Muscle layer of duodenum (tissue), 2 donors: ENCODE measurements around the gene TASL.

ENCODE experiments used
- H3K27ac ChIP-seq: one replicate; pipeline ENCODE4 v1.7.0; 2013; ENCODE audit warnings: mild to moderate bottlenecking, low read length
- H3K27me3 ChIP-seq: one replicate; pipeline ENCODE4 v1.7.0; 2013; ENCODE audit warnings: low read depth, mild to moderate bottlenecking, control low read depth, low read length
- H3K36me3 ChIP-seq, 2 donors: one replicate each; pipeline ENCODE4 v1.7.0; 2013; ENCODE audit warnings: low read length in 2 of 2, control low read depth in 1 of 2, mild to moderate bottlenecking in 1 of 2; ENCODE audit not compliant: insufficient read depth in 2 of 2, control insufficient read depth in 1 of 2
- H3K4me1 ChIP-seq, 2 donors: one replicate each; pipeline ENCODE4 v1.7.0; 2013; ENCODE audit warnings: low read length in 2 of 2, mild to moderate bottlenecking in 2 of 2, control low read depth in 1 of 2, moderate library complexity in 1 of 2; ENCODE audit not compliant: insufficient read depth in 2 of 2, control insufficient read depth in 1 of 2
- H3K4me3 ChIP-seq, 2 donors: one replicate each; pipeline ENCODE4 v1.7.0; 2013; ENCODE audit warnings: low read length in 2 of 2, low read depth in 1 of 2, mild to moderate bottlenecking in 1 of 2
- H3K9me3 ChIP-seq, 2 donors: one replicate each; pipeline ENCODE4 v1.7.0; 2013; ENCODE audit warnings: low read length in 2 of 2, control low read depth in 1 of 2, mild to moderate bottlenecking in 1 of 2; ENCODE audit not compliant: control insufficient read depth in 1 of 2
- donor health status: healthy.

The TASL gene

DNA sequence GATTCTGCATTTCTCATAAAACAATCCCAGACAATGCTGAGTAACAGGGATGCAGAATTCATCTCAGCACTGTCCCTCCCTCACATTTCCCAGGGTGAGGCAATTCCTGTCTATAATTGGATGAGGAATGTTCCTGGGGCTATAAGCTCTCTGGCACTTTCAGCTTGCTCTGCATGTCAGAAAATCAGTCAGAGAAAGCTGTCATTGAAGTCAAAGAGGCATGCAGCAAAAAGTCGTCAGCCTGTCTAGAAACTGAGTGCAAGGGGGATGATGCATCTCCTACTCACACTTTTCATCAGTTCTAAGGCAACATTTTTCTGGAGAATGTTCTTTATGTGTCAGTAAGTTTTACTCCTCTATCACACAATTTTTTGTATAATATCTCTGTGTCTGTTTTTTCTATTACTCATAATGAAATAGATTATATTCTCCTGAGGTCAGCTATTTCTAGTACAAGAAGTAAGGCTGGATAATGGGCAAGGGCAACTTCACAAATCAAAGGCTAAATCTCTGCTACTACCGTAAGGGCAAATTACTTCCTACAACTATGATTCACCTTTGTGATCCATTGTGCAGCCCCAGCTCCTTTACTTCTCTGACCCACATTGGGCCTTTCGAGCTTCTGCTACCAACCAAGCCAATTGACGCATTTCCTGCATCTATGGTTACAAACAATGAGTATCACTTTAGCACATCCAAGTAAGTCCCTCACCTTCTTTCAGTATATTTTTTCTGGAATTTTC lies 56.0 kb downstream of the TASL start:
- no peak overlapping the region for H3K4me3 ChIP-seq
- no peaks in the 10 kb centered on the region for H3K4me1 ChIP-seq
- no peak overlapping the region for H3K27ac ChIP-seq
- no peaks in the 10 kb centered on the region for H3K9me3 ChIP-seq
- no peaks in the 10 kb centered on the region for H3K36me3 ChIP-seq
- no peaks in the 10 kb centered on the region for H3K27me3 ChIP-seq

DNA sequence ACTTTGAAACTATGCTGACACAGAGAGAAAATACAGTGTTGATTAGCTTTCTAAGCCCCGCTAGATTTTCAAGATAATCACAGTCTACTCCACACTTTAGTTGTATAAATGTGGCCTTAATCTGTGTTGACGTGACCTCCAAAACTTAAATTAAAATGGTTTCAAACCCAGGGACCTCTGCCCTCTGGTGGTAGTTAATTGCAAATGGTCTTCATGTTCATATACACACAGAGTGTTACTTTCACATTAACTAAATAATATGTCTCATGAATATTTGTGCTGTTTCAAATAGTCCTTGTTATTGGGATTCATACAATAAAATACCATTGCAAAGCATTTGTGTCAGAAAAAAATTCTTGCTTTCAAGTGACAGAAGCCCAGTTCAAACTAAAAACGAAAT lies 64.3 kb downstream of the TASL start:
- no peaks in the 10 kb centered on the region for H3K36me3 ChIP-seq
- no peak overlapping the region for H3K4me3 ChIP-seq
- no peaks in the 10 kb centered on the region for H3K4me1 ChIP-seq
- no peak overlapping the region for H3K27ac ChIP-seq
- no peaks in the 10 kb centered on the region for H3K9me3 ChIP-seq
- H3K27me3 ChIP-seq, result no peaks in the 10 kb centered on the region
